ENCODE data around the gene ZNF587B.
A peak's percentile ranks its signal among the peaks of the same experiment; 100 is the strongest.
"Not testable (repeated sequence)": the region's sequence is repeated elsewhere in the genome, so short reads cannot be mapped to it uniquely, and the experiment has no call there.

ZNF587B gene

GRCh38 chr19:57869655-57870054, 39.6 kb downstream of the ZNF587B start:
- not testable (repeated sequence) for DNase-seq (ENCODE audit: low read depth in 2 of 2)

- DNase-seq (ENCODE audit: low read depth in 2 of 2): no peak
These were observed 40.1 kb downstream of the ZNF587B start for GRCh38 chr19:57870225-57870624.

- DNase-seq (ENCODE audit: low read depth in 2 of 2): no peak
These were observed 42.4 kb downstream of the ZNF587B start for GRCh38 chr19:57872450-57872849.

GRCh38 chr19:57873883-57874799, 44.0 kb downstream of the ZNF587B start:
- DNase-seq (ENCODE audit: low read depth in 2 of 2): not testable (repeated sequence)

- no peak for DNase-seq (ENCODE audit: low read depth in 2 of 2)
These were observed 55.9 kb downstream of the ZNF587B start for GRCh38 chr19:57886046-57886445.

- DNase-seq (ENCODE audit: low read depth in 2 of 2): no peak
These were observed 57.3 kb downstream of the ZNF587B start for GRCh38 chr19:57887195-57887941.

- peak in 1 of 2 donors; percentile 0 for DNase-seq (ENCODE audit: low read depth in 2 of 2)
These were observed 58.0 kb downstream of the ZNF587B start for GRCh38 chr19:57888107-57888559.

- peak; percentile 62 to 73 for DNase-seq (ENCODE audit: low read depth in 2 of 2)
These were observed 58.6 kb downstream of the ZNF587B start, which contains the start of gene ZNF814 for GRCh38 chr19:57888560-57889231. Gene ZNF814 (minus strand): TSS chr19:57889037. CDS start chr19:57888802, 235 bp downstream.

GRCh38 chr19:57890706-57891105, 60.6 kb downstream of the ZNF587B start:
- DNase-seq (ENCODE audit: low read depth in 2 of 2): not testable (repeated sequence)
